Prostate gland (tissue), 2 donors: Measurements from ENCODE around the gene COMT. TPM values are rescaled to one million over a fixed set of nuclear protein-coding genes. Genes with fewer than 3 reads are reported as not detected.

ENCODE experiments used
- DNase-seq: peaks from one replicate; pipeline ENCODE4 v3.0.0-alpha.2; 2019; ENCODE audit warnings: low spot score
- H3K27ac ChIP-seq, 2 donors: fragments of 200-600 bp; sonication (generic); 2 replicates each; pipeline ENCODE4 v1.5.1; 2017 to 2019
- H3K27me3 ChIP-seq: fragments of 200-600 bp; sonication (generic); replicated peaks from 2 replicates; pipeline ENCODE4 v1.5.1; 2019; ENCODE audit not compliant: insufficient read depth
- H3K36me3 ChIP-seq, 2 donors: fragments of 200-600 bp; sonication (generic); 1 replicate in 1 of 2; 2 replicates in 1 of 2; pipeline versions ENCODE4 v1.5.1 to v1.8.1; 2017 to 2019
- H3K4me1 ChIP-seq: fragments of 200-600 bp; sonication (generic); replicated peaks from 2 replicates; pipeline ENCODE4 v1.5.1; 2019
- H3K4me3 ChIP-seq, 2 donors: fragments of 200-600 bp; sonication (generic); 2 replicates each; pipeline ENCODE4 v1.5.1; 2017 to 2019
- H3K9me3 ChIP-seq: fragments of 200-600 bp; sonication (generic); 2 replicates; pipeline ENCODE4 v1.5.1; 2017
- CTCF ChIP-seq, 4 experiments: fragments of 200-600 bp in 2 of 4; fragments of 450-650 bp in 2 of 4; sonication (generic) in 2 of 4; IDR thresholded peaks; 1 replicate in 3 of 4; 2 replicates in 1 of 4; pipeline ENCODE4 v1.5.1; 2016 to 2019; ENCODE audit warnings: antibody characterized with exemption in 4 of 4, mild to moderate bottlenecking in 2 of 4, moderate library complexity in 2 of 4
- POLR2A ChIP-seq: fragments of 450-650 bp; IDR thresholded peaks from one replicate; pipeline ENCODE4 v1.6.1; 2016; ENCODE audit warnings: antibody characterized with exemption, mild to moderate bottlenecking
- POLR2AphosphoS5 ChIP-seq: sonication (generic); formaldehyde crosslinking; IDR thresholded peaks from one replicate; pipeline ENCODE4 v1.6.1; 2017; ENCODE audit warnings: antibody characterized with exemption
- WGBS: methylation state at CpG from one replicate; pipeline ENCODE4 v1.1.5; 2018; 5-methylcytosine and 5-hydroxymethylcytosine counted together
- intact Hi-C: fragments of 100-400 bp; cut with DNase I; formaldehyde crosslinking; loops from one replicate; pipeline ENCODE4 v1.14.2; 2022
- total RNA-seq, 2 donors: library from RNA; depleted of rRNA; stranded (reverse); fragments of >200 nt; gene quantifications; one replicate each; pipeline ENCODE4 v1.1.0, GENCODE V29; 2016

COMT gene
- total RNA-seq, 2 donors from 2014 or later: 456 to 513 TPM

DNA sequence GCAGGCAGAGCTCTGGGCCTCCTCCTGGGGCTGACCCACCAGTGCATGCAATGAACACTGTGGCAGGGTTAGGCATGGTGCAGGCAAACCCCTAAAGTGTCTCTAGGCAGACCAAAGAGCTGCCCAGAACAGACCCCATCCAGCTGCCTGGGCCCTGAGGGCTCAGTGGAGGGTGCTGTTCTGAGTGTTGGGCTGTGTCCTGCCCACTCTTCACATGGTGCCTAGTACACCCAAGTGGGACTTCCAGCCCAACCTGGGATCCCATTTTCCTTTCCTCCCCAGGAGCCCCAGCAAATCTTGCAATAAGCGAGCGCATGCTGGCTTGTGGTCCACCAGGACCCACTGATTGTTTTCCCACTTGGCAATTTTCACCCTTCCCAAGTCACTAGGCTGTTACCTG, 48.6 kb downstream of the COMT start:
- WGBS: 62% methylated on average over 2 of the region's 2 CpGs
- H3K9me3 ChIP-seq: no peaks in the 10 kb centered on the region
- H3K36me3 ChIP-seq: no peaks in the 10 kb centered on the region
- TF ChIP-seq POLR2A (no peak), POLR2AphosphoS5 (no peak), CTCF (IDR thresholded peaks at IDR 0.05) (no peak)
- H3K27me3 ChIP-seq: no peaks in the 10 kb centered on the region
- no peak overlapping the region for H3K4me3 ChIP-seq
- H3K27ac ChIP-seq: no peak overlapping the region
- no peak for DNase-seq
- peaks cover 4% of the 10 kb centered on the region for H3K4me1 ChIP-seq
- intact Hi-C loops: no loop called here

DNA sequence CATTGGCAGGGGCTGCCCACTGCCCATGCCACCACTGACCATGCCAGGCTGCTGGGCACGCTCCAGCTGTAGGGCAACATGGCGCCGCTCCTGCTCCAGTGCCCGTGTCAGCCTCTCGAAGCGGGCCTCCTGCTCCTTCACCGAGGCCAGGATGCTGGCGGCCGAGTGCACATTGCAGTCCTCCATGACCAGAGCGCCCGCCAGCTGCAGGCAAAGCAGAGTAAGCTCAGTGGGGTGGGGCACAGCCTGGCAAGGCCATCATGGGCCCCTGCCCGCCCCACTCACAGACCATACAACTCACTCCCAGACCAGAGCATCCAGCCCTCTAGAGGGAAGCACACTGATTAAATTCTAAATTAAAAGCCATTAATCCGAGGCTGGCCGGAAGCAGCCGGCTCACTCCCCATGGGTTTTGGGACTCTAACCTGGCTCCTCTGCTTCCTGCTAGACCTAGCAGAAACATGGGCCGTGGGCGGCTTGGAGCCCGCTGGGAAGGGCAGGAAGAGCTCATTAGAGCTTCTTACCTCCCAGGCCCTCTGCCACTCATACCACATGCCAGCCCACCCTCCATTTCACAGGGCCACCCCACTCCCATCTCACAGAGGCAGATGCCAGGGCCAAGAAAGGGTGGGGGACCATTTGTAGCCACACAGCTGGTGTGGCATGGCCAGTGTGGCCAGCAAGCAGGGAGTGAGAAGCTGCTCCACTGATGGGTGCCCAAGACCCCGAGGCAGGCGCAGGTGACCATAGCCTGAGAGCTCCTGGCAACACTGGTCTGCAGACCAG, 49.2 kb downstream of the COMT start:
- no peaks in the 10 kb centered on the region for H3K36me3 ChIP-seq
- H3K4me3 ChIP-seq: no peak overlapping the region
- H3K9me3 ChIP-seq: no peaks in the 10 kb centered on the region
- DNase-seq: no peak
- no peaks in the 10 kb centered on the region for H3K27me3 ChIP-seq
- 96% methylated on average over 20 of the region's 20 CpGs for WGBS
- TF ChIP-seq CTCF (IDR thresholded peaks at IDR 0.05) (no peak), POLR2A (no peak), POLR2AphosphoS5 (no peak)
- intact Hi-C loops: no loop called here
- H3K4me1 ChIP-seq: peaks cover 2% of the 10 kb centered on the region
- H3K27ac ChIP-seq: no peak overlapping the region

- intact Hi-C loops: no loop called here
- Histone ChIP-seq H3K4me3 (no peak overlapping the region), H3K36me3 (no peaks in the 10 kb centered on the region), H3K4me1 (no peaks in the 10 kb centered on the region), H3K27ac (no peak overlapping the region), H3K27me3 (no peaks in the 10 kb centered on the region), H3K9me3 (no peaks in the 10 kb centered on the region)
- DNase-seq: no peak
- TF ChIP-seq POLR2A (no peak), POLR2AphosphoS5 (no peak), CTCF (IDR thresholded peaks at IDR 0.05) (no peak)
Observed at GRCh38 chr22:19991395-19991644, 49.7 kb downstream of the COMT start.

GRCh38 chr22:19991645-19992451, 50.3 kb downstream of the COMT start:
- 81% methylated on average over 23 of the region's 23 CpGs for WGBS
- Histone ChIP-seq H3K27me3 (no peaks in the 10 kb centered on the region), H3K27ac (no peak overlapping the region), H3K9me3 (no peaks in the 10 kb centered on the region), H3K36me3 (no peaks in the 10 kb centered on the region), H3K4me3 (no peak overlapping the region), H3K4me1 (no peaks in the 10 kb centered on the region)
- intact Hi-C loops: no loop called here
- DNase-seq: no peak
- TF ChIP-seq POLR2AphosphoS5: no peak
- TF ChIP-seq CTCF (IDR thresholded peaks at IDR 0.05): no peak
- TF ChIP-seq POLR2A: no peak

DNA sequence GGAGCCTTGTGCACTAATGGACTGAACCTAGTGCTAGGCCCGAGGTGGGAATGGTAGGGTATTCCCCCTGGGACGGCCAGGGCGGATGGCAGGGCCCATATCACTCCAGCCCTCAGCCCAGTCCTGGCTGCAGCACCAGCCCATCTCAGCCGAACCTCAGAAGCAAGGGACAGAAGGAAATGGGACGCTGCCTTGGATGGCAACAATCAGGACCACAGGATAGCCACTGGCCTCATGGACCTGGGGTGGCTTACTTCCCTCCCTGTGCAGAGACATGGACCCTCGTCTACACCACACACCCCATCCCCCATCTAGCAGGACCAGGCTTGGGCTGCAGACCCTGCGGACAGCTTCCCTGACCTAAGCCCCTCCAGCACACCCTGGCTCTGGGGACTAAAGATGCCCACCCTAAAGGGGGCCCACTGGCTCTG, 50.9 kb downstream of the COMT start:
- no peak overlapping the region for H3K4me3 ChIP-seq
- no peak for DNase-seq
- TF ChIP-seq POLR2AphosphoS5 (no peak), POLR2A (no peak), CTCF (IDR thresholded peaks at IDR 0.05) (no peak)
- no peaks in the 10 kb centered on the region for H3K36me3 ChIP-seq
- H3K9me3 ChIP-seq: no peaks in the 10 kb centered on the region
- no peak overlapping the region for H3K27ac ChIP-seq
- H3K27me3 ChIP-seq: no peaks in the 10 kb centered on the region
- intact Hi-C loops: no loop called here
- H3K4me1 ChIP-seq: no peaks in the 10 kb centered on the region
- 91% methylated on average over 7 of the region's 7 CpGs for WGBS
